IMR-90 (cell line): ENCODE data around the gene PRKRIP1. TPM values are rescaled to one million over a fixed set of nuclear protein-coding genes. Genes with fewer than 3 reads are reported as not detected.
"Not testable (repeated sequence)": the region's sequence is repeated elsewhere in the genome, so short reads cannot be mapped to it uniquely, and the experiment has no call there.

Experiments
- ATAC-seq: fragments of 200-7000 bp; cut with Tn5 transposase; 2 replicates; pipeline ENCODE4 v1.9.1; 2020; ENCODE audit warnings: low read depth, mild to moderate bottlenecking, moderate library complexity
- BruUV-seq: library from RNA; stranded (reverse); fragments of 400-500 nt; replicated peaks from 2 replicates; lab custom pipeline; 2021; lab: Mats Ljungman, UMichigan
- CTCF ChIA-PET: fragments of 300-600 bp; formaldehyde crosslinking; extraction: SDS; loops from one replicate; lab custom pipeline; 2021; ENCODE audit warnings: antibody characterized with exemption; lab: Yijun Ruan, JAX
- POLR2A ChIA-PET: fragments of 300-600 bp; sonication (Branson Sonifier 250); formaldehyde crosslinking; loops from one replicate; lab custom pipeline; 2022; ENCODE audit warnings: antibody characterized with exemption; ENCODE audit not compliant: unreplicated experiment; lab: Charles Lee
- DNase-seq: peaks from one replicate; pipeline ENCODE4 v3.0.0; 2013
- H2AFZ ChIP-seq: replicated peaks from 2 replicates; pipeline ENCODE3; 2013; ENCODE audit warnings: low read length, mild to moderate bottlenecking; ENCODE audit not compliant: poor library complexity
- H2AK5ac ChIP-seq: 2 replicates; pipeline ENCODE4 v1.6.1; 2013; ENCODE audit warnings: low read depth, low read length, inconsistent platforms
- H2AK9ac ChIP-seq: replicated peaks from 2 replicates; pipeline ENCODE3; 2013; ENCODE audit warnings: mild to moderate bottlenecking, low read depth, low read length, moderate library complexity; ENCODE audit not compliant: poor library complexity
- H2BK120ac ChIP-seq: 2 replicates; pipeline ENCODE4 v1.6.1; 2013; ENCODE audit warnings: low read depth, low read length, inconsistent platforms
- H2BK15ac ChIP-seq: 3 replicates; pipeline ENCODE4 v1.6.1; 2013; ENCODE audit warnings: low read depth, low read length, inconsistent platforms
- H2BK20ac ChIP-seq: 2 replicates; pipeline ENCODE4 v1.6.1; 2013; ENCODE audit warnings: low read depth, mild to moderate bottlenecking, inconsistent platforms, low read length, moderate library complexity
- H2BK5ac ChIP-seq: 2 replicates; pipeline ENCODE4 v1.6.1; 2013; ENCODE audit warnings: mild to moderate bottlenecking, low read depth, low read length, inconsistent platforms; ENCODE audit not compliant: poor library complexity, severe bottlenecking
- H3K14ac ChIP-seq: replicated peaks from 2 replicates; pipeline ENCODE4 v1.6.1; 2013; ENCODE audit warnings: low read depth, low read length, inconsistent platforms
- H3K18ac ChIP-seq: 2 replicates; pipeline ENCODE4 v1.6.1; 2013; ENCODE audit warnings: low read depth, low read length, control low read depth
- H3K23ac ChIP-seq: 2 replicates; pipeline ENCODE4 v1.6.1; 2013; ENCODE audit warnings: low read depth, low read length, inconsistent platforms
- H3K27ac ChIP-seq: 2 replicates; pipeline ENCODE4 v1.5.1; 2013; ENCODE audit warnings: mild to moderate bottlenecking, control low read depth, low read length; ENCODE audit not compliant: insufficient read depth
- H3K27me3 ChIP-seq: 2 replicates; pipeline ENCODE4 v1.6.1; 2013; ENCODE audit warnings: low read length; ENCODE audit not compliant: control insufficient read depth, insufficient read depth
- H3K36me3 ChIP-seq: 2 replicates; pipeline ENCODE4 v1.6.1; 2013; ENCODE audit warnings: low read length, mixed read lengths; ENCODE audit not compliant: control insufficient read depth, insufficient read depth
- H3K4ac ChIP-seq: 2 replicates; pipeline ENCODE4 v1.6.1; 2013; ENCODE audit warnings: low read depth, low read length, inconsistent platforms
- H3K4me1 ChIP-seq: 2 replicates; pipeline ENCODE4 v1.6.1; 2013; ENCODE audit warnings: low read length, mixed read lengths; ENCODE audit not compliant: control insufficient read depth, insufficient read depth
- H3K4me2 ChIP-seq: 2 replicates; pipeline ENCODE4 v1.6.1; 2013; ENCODE audit warnings: low read depth, mild to moderate bottlenecking, control low read depth, low read length, moderate library complexity
- H3K4me3 ChIP-seq: 2 replicates; pipeline ENCODE4 v1.5.1; 2013; ENCODE audit warnings: low read depth, mild to moderate bottlenecking, control low read depth, low read length, moderate library complexity; ENCODE audit not compliant: insufficient read depth
- H3K56ac ChIP-seq: 2 replicates; pipeline ENCODE4 v1.6.1; 2013; ENCODE audit warnings: low read length, inconsistent platforms; ENCODE audit not compliant: insufficient read depth; ENCODE audit errors: extremely low read depth
- H3K79me1 ChIP-seq, 2 experiments: 2 replicates each; pipeline ENCODE4 v1.6.1; 2013; ENCODE audit warnings: low read length in 2 of 2, inconsistent platforms in 1 of 2, low read depth in 1 of 2
- H3K9ac ChIP-seq: 2 replicates; pipeline ENCODE4 v1.6.1; 2013; ENCODE audit warnings: low read depth, low read length, control low read depth
- H3K9me1 ChIP-seq: 2 replicates; pipeline ENCODE4 v1.6.1; 2013; ENCODE audit warnings: low read length, inconsistent platforms; ENCODE audit not compliant: insufficient read depth
- H3K9me3 ChIP-seq: 2 replicates; pipeline ENCODE4 v1.6.1; 2013; ENCODE audit warnings: low read length; ENCODE audit not compliant: control insufficient read depth, insufficient read depth
- H4K20me1 ChIP-seq: 2 replicates; pipeline ENCODE4 v1.6.1; 2013; ENCODE audit warnings: low read length, inconsistent platforms; ENCODE audit not compliant: insufficient read depth
- H4K5ac ChIP-seq: 2 replicates; pipeline ENCODE4 v1.6.1; 2013; ENCODE audit warnings: mild to moderate bottlenecking, low read depth, low read length, control low read depth
- H4K8ac ChIP-seq, 2 experiments: 2 replicates each; pipeline ENCODE4 v1.6.1; 2013; ENCODE audit warnings: low read depth in 2 of 2, low read length in 2 of 2, control low read depth in 1 of 2, inconsistent platforms in 1 of 2
- H4K91ac ChIP-seq: 2 replicates; pipeline ENCODE4 v1.6.1; 2013; ENCODE audit warnings: low read depth, low read length, inconsistent platforms; ENCODE audit not compliant: insufficient read depth
- CEBPB ChIP-seq: IDR thresholded peaks from 2 replicates; pipeline ENCODE4 v1.6.1; 2012; ENCODE audit warnings: low read depth, low read length, improper control_type of control experiment
- WGBS, 2 experiments: methylation state at CpG; one replicate each; pipeline versions ENCODE4 v1.1.5 to v1.1.7; 2013; ENCODE audit warnings: missing lambda C conversion rate in 2 of 2; ENCODE audit not compliant: insufficient read length in 1 of 2; ENCODE audit errors: extremely low coverage in 2 of 2; 5-methylcytosine and 5-hydroxymethylcytosine counted together
- dilution Hi-C: fragments of 300-500 bp; cut with HindIII; formaldehyde crosslinking; loops from one replicate; pipeline ENCODE4 v1.14.3; 2018; ENCODE audit warnings: low sequenced_read_pairs; ENCODE audit not compliant: unreplicated experiment
- in situ Hi-C: fragments of 300-500 bp; cut with MboI; formaldehyde crosslinking; loops from 3 replicates; pipeline ENCODE4 v1.14.3; 2019; ENCODE audit warnings: low sequenced_read_pairs, inconsistent platforms, mixed read lengths
- intact Hi-C: fragments of 100-400 bp; cut with micrococcal nuclease; formaldehyde crosslinking; loops from 2 replicates; pipeline ENCODE4 v1.10.0; 2022
- polyA plus RNA-seq, 3 experiments: library from polyadenylated mRNA; depleted of rRNA; stranded (reverse); fragments of >200 nt; gene quantifications; 2 replicates each; pipeline ENCODE4 v1.2.3, GENCODE V29; 2012; ENCODE audit warnings: low replicate concordance in 1 of 3
- total RNA-seq: library from RNA; depleted of rRNA; stranded (reverse); fragments of >200 nt; gene quantifications from 2 replicates; pipeline ENCODE4 v1.2.3, GENCODE V29; 2012

PRKRIP1 gene
- total and polyA plus RNA-seq, 2 of the 4 experiments (the other 2 are of a cell fraction) = 6.5 to 21.6 TPM

DNA sequence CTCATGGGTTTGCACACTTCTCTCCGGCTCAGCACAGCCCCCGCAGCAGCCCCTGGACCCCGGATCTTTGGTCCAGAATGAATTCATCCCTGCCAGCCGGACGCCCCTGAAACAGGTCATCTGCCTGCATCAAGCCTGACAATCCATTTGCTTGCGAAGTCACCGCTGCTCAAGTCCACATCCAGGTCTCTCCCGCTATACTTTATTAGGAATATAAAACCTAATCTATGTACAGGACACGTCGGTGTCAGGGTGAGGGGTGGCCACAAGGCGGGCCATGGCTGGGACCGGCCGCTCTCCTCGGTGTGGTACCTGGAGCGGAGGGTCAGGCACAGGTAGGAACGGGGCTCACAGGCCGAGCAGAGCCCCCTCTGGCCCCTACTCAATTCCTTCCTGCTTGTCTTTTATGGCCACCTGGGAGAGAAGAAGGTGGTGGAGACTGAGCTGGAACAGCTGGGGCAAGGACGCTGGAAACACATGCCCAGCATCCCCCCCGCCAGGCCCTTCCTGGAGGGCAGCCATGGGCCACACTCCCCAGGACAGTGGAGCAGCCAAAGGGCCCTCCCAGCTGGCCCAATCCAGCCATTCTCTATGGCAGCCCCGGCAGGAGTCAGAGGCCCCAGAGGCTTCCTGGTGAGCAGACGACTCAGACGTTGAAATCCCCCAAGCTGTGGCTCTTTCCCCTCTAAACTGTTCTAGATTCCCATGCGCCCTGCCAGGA is 77.3 kb downstream of the PRKRIP1 start (continued):
- no peak for TF ChIP-seq CEBPB

DNA sequence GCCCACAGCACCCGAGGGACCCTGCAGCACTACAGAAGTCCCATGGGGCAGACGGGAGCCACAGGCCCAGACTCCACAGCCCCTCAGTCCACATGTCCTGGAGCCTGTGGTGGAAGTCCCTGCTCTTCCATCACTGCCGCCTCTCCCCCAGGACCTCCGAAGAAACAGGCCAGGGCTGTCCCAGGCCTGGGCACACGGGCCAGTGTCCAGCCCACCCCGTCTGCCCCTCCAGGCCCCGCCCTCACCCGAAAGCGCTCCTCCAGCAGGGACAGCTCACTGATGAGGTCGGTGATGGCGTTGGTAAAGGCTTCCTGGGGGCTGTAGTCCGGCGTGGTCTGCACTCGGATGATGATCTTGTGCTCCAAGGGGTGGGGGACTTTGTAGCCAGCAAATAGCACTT is 78.0 kb downstream of the PRKRIP1 start:
- H3K14ac ChIP-seq, H3K79me1 ChIP-seq, H4K20me1 ChIP-seq, BruUV-seq, in situ Hi-C loops, H3K56ac ChIP-seq, H2AK5ac ChIP-seq, DNase-seq, CTCF ChIA-PET, intact Hi-C loops, H3K9ac ChIP-seq, H2BK20ac ChIP-seq, H3K4me3 ChIP-seq, ATAC-seq, H3K4ac ChIP-seq, H2BK120ac ChIP-seq, dilution Hi-C loops, H4K8ac ChIP-seq, H3K18ac ChIP-seq, H2AFZ ChIP-seq, H4K91ac ChIP-seq, H3K4me1 ChIP-seq, H2BK15ac ChIP-seq, H3K27me3 ChIP-seq, H3K4me2 ChIP-seq, H4K5ac ChIP-seq, POLR2A ChIA-PET, H2AK9ac ChIP-seq, H2BK5ac ChIP-seq, H3K9me1 ChIP-seq, H3K9me3 ChIP-seq, H3K23ac ChIP-seq: not testable (repeated sequence)
- Histone ChIP-seq H3K27ac (peak overlapping the region; percentile 42; the same call in 1 of the 2 replicates), H3K36me3 (peaks cover 30% of the 10 kb centered on the region)
- WGBS, 2 experiments = no CpG with 5 or more reads among the region's 14 CpGs

DNA sequence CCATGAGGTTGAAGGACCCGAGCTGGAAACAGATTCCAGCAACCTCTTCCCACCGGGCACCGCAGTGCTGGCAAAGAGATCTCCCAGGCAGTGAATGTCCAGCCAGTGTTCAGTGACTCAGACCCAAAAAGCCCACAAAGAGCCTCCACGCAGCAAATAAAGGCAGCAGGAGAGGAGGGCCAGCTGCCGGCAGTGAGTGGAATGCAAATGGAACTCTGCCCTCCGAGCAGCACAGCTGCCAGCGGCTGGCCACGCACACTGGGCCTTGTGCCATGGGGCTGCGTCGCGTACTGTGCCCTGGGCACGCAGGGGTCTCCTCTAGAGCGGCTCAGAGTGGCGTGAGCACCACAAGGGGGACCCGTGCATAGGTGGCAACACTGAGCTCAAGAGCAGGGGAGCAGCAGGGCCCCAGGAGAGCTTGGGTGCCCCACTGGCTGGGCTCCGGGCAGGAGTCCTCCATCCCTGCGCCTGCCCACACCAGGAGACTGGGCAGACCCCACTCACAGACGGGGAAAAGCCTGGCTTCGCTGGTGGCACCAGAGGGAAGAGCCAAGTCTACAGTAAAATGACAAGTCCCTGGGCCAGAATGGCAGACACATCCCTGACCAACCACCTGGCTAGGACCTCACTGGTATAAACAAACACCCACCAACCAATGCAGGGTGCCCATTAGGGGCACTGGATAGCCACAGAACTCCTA is 78.7 kb downstream of the PRKRIP1 start:
- H2AFZ ChIP-seq, H3K23ac ChIP-seq, H3K56ac ChIP-seq, H2AK5ac ChIP-seq, H3K9me1 ChIP-seq, H3K4me1 ChIP-seq, H4K8ac ChIP-seq, H2BK5ac ChIP-seq, H2AK9ac ChIP-seq, H4K91ac ChIP-seq, H3K9me3 ChIP-seq, in situ Hi-C loops, intact Hi-C loops, H2BK120ac ChIP-seq, H3K4ac ChIP-seq, CTCF ChIA-PET, H2BK20ac ChIP-seq, BruUV-seq, H4K5ac ChIP-seq, POLR2A ChIA-PET, H3K79me1 ChIP-seq, dilution Hi-C loops, H3K4me2 ChIP-seq, H3K9ac ChIP-seq, H3K18ac ChIP-seq, H2BK15ac ChIP-seq, H3K4me3 ChIP-seq, H3K27me3 ChIP-seq, H4K20me1 ChIP-seq, H3K14ac ChIP-seq: not testable (repeated sequence)
- Histone ChIP-seq H3K36me3 (peaks cover 26% of the 10 kb centered on the region), H3K27ac (peak overlapping the region; percentile 29; the same call in 1 of the 2 replicates)
- peak; percentile 44 for DNase-seq
- WGBS, 2 experiments = no CpG with 5 or more reads among the region's 19 CpGs
- ATAC-seq = peak; percentile 12
